Middle frontal gyrus (tissue), 1 donor: ENCODE data around the gene IER3IP1.
A peak's percentile ranks its signal among the peaks of the same experiment; 100 is the strongest.
"Not testable (repeated sequence)": the region's sequence is repeated elsewhere in the genome, so short reads cannot be mapped to it uniquely, and the experiment has no call there.

Source experiments
- DNase-seq: peaks from one replicate; pipeline ENCODE4 v3.0.0-alpha.2; 2015; ENCODE audit warnings: low spot score; ENCODE audit errors: extremely low spot score

IER3IP1 gene, protein sequence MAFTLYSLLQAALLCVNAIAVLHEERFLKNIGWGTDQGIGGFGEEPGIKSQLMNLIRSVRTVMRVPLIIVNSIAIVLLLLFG

DNA sequence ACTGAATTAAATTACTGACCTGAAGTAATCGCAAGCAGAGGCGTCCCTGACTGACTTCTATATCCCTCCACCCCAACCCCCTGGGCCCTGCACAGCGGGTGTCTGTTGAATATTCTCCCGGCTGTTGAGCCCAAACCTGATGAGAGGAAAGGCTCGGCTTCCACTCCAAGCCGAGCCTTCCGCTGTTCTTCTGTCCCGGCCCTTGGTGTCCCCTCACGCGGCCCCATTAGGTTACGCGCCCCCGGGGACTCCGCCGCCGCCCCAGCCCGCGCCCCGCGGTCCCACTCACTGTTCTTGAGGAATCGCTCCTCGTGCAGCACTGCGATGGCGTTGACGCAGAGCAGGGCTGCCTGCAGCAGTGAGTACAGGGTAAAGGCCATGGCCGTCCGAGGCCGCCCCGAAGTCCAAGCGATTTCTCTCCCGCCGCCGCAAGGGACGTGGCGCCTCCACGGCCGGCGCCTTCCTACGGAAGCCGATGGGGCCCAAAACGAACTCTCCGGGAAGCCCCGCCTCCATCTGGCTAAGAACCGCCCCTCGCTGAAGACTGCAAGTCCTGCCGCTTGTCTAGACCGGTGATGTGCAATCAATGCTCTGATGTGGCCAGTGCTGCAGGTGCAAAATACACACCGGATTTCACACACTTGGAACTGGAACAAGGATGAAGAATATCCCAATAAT, at the start of gene IER3IP1:
IER3IP1 (minus strand) TSS at position 467 of the 678 bp plus-strand sequence; CDS start at position 380, 87 bp downstream.
- peak; percentile 86 for DNase-seq

DNA sequence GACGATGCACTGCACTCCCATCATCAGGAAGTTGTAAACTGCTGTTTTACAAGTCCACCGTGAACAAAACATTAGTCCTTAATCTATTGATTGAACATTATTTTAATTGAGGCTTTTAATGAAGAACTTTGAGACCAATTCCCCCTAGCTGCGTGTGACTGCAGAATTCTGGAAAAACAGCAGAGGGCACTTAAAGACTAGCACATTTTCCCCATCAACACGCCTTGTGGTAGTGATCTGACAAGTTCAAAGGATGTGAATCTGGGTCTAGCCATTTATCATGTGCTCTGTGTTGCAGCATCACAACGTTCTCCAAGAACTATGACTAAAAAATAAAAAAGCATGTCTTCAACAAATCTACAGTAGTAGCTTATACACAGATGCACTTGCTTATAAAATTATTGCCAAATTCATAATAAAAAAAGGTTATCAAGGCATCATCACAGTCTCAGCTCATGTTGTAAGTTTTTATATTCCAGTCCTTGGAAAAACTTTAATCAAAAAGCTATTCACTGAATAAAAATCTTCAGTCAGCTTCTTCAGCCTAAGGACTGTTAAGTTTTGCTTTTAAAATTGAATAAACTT, 39.5 kb upstream of the IER3IP1 start:
- DNase-seq = peak; percentile 39

DNA sequence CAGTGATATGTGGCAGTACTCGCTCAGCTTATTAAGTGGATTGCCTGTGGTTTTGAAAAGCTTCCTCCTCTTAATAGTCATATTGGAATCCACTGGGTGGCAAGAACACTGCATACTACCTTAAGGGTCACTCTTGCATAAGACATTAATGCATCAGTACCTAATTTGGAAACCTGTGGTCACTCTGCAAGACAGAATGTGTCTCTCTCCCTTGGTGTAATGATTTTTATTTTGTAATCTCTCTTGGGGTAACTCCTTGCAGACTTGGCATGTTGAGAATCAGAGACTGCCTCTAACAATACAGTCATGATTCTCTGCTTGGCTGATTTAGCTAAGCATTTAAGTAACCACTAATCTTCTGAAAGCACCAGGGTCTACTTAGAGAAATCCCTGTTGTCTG, 33.0 kb upstream of the IER3IP1 start:
- DNase-seq = no peak

DNA sequence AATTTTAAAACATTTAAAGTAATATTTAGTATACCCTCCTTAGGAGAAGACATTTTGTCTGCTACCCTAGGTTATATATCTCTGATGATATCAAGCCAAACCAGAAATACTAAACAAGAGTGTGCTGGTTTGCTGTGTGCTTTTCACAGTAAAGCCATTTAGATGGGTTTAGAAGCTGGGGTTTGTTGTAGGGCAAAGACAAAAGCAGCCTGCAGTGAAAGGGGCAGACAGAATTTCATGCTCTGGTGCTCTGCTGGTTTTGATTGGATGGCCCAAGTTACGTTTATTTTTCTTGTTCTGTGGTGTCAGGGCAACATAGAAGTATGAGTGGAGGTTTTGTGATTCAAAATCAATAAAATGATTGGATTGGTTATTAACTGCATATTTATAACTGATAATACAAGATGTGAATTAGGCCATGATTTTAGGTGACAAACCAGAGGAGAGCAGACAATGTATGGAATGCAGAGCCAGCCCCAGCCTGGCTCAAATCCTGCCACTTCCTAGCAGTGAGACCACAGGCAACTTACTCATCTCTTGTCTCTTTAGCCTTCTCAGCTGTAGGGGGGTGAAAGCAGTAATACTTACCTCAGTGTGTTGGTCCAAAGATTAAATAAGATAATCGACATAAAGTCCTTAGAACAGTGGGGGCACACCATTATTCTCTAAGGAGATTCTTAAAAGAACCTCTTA, 30.9 kb upstream of the IER3IP1 start:
- no peak for DNase-seq

DNA sequence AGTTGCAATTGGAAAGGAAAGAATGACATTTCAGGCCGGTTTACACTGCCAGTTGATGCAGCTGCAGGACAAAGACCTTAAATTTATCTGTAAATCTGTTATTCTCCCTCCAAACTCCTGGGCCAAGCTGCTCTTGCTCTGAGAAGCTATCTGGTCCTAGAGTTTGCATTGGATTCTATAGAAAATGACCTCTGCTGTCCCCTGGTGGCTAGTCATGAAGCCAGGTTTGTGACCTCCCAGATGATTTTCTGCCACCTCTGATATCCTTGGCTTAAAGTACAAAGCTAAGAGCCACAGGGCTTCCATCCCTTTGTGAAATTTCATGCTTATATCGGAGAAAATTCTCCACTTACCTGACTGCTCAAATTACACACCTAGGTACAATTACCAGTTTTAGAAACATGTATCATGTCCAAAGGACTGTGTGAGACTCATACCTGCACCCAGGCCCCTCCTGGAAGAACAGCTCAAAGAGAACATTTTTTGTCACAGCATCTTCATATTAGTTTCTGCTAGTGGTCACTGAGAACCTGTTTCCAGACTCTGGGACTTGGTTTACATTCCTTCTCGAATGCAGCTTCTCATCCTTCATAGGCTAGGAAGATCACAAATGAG, 28.9 kb upstream of the IER3IP1 start:
- no peak for DNase-seq

DNA sequence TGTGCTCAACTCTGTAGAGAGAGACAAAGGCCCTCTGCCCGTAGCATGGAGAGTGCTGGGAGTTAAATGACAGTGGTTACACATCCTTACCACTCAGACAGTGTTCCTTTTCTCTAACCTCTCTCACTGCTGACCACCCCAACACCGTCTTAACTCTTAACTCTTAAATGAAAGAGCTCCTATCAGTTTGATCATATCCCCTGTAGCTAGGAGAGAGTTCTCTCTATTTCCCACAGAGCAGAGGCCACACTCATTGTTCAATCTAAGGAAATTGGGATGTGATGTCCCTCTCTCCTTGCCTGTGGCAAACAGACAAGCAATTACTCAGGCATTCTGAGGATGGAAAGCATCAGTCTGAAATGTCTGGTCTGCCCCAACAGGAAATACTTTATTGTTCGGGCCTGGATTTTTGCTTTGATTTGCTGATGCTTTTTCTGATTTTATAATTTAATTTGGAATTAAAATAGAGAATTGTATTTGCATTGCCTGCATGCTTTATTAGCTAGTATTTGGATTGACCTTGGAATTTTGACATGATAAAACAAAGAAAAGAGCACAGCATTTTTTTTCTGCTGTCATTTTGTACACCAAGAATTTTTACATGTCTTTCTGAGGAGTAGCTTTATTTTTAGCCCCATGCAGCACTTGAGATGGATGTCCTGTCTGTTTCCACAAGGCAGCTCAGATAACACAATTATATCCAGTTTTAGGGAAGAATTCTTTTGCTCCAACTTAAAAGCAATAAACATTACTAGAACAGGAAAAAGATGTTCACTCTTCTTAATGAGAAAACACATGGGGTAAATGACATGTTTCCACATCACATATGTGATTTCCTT, 27.7 kb upstream of the IER3IP1 start:
- no peak for DNase-seq

DNA sequence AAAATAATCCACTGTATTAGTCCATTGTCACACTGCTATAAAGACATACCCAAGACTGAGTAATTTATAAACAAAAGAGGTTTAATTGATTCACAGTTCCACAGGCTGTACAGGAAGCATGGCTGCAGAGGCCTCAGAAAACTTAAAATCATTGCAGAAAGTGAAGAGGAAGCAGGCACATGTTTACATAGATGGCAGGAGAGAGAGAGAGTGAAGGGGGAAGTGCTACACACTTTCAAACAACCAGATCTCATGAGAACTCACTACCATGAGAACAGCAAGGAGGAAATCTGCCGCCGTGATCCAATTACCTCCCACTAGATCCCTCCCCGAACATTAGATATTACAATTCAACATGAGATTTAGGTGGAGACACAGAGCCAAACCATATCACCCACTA, 19.8 kb upstream of the IER3IP1 start:
- not testable (repeated sequence) for DNase-seq

DNA sequence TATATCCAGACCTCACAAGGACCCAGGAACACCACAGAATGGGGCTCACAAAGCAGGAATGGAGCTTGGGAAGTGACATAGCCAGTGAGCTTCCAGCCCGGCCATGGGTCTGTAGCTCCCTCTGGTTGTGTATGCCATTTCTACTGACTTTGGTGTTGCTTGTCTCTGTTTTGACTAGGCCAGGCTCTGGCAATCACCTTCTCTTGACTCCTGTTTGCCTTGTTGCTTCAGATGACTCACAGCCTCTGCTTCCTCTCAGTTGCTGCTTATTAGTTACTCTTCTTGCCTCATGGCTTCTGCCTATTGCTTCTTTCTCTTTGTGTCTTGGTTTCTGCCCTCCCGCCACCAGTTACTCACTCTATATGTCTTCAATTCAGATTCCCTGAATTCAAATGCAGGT, 15.8 kb upstream of the IER3IP1 start:
- DNase-seq = no peak

DNA sequence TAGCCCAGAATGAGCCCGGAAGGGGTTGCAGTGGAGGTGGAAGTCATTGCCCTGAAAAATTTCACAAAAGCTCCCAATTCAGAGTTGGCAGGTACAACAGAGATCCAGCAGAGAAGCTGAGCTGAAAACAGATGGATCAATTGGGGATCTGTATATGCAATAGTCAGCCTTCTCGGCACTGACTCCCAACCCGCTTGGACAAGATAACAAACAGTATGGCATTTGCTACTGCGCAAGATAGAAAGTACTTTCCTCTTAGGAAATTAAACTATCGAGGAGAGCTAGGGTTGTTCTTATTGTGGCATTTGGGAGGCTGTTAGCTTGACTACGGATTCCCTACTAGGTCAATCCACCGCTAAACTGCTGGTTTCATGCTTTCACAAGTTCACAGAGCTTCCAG, 11.6 kb upstream of the IER3IP1 start:
- DNase-seq = no peak

DNA sequence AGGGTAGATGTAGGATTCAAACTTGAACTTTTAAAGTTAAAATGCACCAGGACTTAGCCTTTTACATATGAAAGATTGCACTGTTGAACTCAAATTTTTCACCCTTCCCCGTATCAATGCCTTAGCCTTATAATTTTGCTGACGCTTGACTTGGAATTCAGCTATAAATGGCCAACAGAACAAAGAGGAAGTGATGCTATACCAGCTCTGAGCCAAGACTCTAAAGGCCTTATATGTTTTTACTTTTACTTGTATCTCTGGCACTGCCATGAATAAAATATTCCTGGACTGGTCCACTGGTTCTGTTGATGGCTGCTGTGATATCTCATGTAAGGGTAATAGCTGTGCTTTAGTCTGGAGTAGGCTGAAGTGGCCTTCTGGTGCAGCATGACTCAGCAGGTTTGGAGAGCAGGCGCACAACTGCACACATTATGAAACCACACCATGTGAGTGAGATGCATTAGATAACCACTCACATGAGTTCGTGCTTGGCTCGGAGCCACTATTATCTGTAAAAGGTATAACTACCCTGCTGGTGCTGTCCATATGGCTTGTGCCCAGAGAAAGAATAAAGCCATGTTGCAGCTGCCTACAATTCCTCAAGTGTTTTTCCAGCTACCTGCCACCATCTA, 8.4 kb upstream of the IER3IP1 start:
- DNase-seq = no peak

DNA sequence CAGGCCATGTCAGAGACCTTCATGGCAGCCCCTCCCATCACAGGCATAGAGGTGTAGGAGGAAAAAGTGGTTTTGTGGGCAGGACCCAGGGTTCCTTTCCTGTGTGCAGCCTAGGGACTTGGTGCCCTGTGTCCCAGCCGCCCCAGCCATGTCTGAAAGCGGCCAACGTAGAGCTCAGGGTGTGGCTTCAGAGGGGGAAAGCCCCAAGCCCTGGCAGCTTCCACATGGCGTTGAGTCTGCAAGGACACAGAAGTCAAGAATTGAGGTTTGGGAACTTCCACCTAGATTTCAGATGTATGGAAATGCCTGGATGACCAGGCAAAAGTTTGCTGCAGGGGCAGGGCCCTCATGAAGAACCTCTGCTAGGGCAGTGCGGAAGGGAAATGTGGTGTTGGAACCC, 6.0 kb upstream of the IER3IP1 start:
- DNase-seq = not testable (repeated sequence)

DNA sequence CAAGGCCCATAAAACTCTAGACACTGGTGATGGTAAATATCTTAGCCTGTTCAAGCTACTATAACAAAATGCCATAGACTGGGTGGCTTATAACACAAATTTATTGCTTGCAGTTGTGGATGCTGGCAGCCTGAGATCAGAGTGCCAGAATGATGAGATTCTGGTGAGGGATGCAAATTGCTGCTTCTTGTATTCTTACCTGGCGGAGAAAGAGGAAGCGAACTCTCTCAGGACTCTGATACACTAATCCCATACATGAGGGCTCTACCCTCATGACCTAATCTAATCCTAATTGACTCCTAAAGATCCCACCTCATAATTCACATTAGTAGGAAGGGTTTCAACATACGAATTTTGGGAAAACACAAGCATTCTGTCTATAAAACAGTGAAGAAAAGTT, 4.6 kb upstream of the IER3IP1 start:
- DNase-seq = no peak

DNA sequence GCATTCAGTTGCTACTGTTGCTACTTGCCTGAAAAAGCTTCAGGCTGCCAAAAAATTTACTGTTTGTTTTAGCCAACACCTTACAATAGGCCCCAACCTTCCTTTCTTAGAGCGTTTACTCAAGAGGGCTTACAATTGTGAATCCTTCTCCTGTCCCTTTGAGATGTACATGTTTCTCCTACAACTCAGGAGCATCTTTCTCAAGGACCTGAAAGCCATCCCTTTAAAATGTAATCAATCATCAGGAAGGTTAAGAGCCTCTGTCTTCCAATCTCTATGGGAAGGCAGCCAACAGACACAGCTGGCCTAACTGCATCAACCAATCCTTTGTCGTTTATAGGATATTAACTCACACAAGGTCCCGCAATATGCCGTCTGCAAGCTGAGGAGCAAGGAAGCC, 3.4 kb upstream of the IER3IP1 start:
- DNase-seq = no peak

DNA sequence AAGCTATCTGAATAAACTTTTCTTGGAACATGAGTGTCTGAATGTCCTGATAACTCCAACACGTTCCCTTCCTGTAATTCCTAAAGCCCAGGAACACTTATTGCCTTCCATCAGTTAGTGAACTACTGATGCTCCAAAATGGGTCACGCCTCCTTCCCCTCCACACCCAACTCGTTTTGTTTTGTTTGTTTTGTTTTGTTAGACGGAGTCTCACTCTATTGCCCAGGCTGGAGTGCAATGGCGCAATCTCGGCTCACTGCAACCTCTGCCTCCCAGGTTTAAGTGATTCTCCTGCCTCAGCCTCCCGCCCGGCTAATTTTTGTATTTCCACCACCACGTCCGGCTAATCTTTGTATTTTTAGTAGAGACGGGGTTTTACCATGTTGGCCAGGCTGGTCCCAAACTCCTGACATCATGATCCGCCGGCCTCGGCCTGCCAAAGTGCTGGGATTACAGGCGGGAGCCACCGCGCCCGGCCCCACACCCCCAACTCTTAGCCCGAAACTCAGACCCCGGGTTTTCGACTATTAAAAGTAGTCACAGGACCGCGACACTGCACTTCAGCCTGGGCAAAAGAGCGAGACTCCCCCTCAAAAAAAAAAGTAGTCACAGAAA, 774 bp downstream of the IER3IP1 start:
- DNase-seq = no peak

DNA sequence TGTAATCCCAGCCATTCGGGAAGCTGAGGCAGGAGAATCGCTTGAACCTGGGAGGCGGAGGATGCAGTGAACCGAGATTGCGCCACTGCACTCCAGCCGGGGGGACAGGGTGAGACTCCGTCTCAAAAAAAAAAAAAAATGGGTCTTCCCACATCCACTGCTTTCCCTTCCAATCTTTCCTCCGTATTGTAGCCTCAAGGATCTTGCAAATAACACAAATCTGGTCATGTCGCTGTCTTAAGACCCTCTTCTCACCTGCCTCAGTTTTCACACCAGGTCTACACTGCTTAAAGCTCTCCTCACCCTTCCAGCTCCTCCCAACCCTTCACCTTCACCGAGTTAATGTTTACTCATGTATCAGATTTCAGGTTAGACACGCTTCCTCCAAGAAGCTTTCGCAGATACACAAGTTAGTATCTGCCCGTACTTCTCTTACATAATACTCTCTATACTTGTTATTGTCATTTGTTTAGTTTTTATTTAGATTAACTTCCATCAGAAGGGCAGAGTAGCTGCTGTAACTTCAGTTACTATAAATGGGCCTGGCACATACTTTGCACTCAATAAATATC, 1.5 kb downstream of the IER3IP1 start:
- DNase-seq = no peak

DNA sequence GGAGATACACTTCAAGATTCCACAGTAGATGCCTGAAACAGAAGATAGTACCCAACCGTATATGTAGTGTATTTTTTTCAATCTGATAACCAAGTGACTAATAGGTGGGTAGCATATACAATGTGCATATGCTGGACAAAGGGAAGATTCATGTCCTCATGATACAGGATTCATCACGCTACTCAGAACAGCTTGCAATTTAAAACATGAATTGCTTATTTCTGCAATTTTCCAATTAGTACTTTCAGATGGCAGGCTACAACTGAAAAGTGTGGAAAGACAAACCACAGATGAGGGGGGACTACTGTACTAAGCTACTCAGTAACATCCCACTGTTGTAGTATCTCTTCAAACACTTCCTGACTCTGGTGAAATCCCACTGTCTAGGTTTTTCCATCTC, 3.7 kb downstream of the IER3IP1 start:
- no peak for DNase-seq

DNA sequence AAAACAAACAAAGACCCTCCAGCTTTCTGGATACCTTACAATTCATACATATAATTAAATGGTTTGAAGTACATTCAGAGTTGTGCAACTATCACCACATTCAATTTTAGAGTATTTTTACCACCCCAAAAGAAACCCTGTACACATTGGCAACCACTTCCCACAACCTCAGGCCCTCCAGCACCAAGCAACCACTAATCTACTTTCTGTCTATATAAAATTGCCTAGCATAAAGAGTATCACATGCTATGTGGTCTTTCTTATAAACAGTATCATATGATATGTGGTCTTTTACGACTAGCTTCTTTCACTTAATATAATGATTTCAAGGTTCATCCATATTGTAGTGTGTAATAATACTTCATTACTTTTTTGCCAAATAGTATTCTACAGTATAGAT, 7.3 kb downstream of the IER3IP1 start:
- no peak for DNase-seq

DNA sequence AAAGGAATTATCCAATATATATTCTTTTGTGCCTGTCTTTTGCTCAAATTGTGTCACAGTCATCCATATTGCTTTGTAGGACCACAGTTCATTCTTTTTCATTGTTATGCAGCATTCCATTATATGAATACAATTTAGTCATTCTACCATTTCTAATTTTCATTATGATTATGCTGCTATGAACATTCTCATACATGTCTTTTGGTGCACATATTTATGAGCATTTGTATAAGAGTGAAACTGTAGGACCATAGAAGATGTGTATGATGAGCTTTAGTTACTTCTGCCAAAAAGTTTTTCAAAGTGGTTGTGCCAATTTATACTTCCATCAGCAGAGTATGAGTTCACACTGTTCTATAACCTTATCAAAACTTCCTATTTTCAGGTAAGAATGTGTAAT, 7.7 kb downstream of the IER3IP1 start:
- no peak for DNase-seq

DNA sequence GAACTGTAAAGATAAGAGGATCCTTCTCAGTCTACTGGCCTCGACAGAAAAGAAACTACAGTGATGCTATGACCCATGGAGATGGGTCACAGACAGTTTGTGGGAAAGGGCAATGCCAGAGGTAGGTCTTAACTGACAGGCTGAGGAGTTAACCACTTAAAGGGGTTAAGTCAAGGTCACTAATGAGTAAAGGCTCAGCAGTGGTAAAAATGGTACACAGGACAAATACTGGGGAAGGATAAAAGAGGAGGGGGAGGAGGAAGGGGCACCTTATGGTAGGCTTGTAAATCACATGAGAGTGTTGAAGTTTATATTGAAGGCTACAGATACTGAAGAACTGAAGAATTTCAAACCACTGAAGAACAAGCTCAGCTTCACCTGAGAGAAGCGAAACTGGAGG, 9.9 kb downstream of the IER3IP1 start:
- DNase-seq = no peak

DNA sequence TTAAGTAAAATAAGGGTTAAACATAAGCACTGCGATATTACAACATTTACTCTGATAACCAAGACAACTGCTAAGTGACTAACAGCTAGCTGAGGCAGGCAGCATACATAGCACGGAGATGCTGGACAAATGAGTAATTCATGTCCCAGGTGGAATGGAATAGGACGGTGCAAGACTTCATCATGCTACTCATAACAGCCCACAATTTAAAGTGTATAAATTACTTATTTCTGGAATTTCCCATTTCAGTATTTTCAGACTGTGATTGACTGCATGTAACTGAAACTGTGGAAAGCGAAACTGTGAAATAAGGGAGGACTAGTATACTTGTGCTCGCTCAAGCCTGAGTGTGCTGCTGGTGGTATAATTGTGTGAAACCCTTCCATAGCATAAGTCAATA, 12.9 kb downstream of the IER3IP1 start:
- no peak for DNase-seq
